OCI-LY7 (cell line): ENCODE data around the gene SEMA3C. TPM values are rescaled to one million over a fixed set of nuclear protein-coding genes. Genes with fewer than 3 reads are reported as not detected.
A peak's percentile ranks its signal among the peaks of the same experiment; 100 is the strongest.

Source experiments
- BruUV-seq: library from RNA; stranded (reverse); fragments of 400-500 nt; replicated peaks from 2 replicates; lab custom pipeline; 2021; lab: Mats Ljungman, UMichigan
- CTCF ChIA-PET: fragments of 300-600 bp; sonication (Branson Sonifier 250); formaldehyde crosslinking; loops from one replicate; lab custom pipeline; 2022; ENCODE audit warnings: antibody characterized with exemption; ENCODE audit not compliant: unreplicated experiment; lab: Charles Lee
- POLR2A ChIA-PET: fragments of 300-600 bp; sonication (Branson Sonifier 250); formaldehyde crosslinking; loops from one replicate; lab custom pipeline; 2022; ENCODE audit warnings: antibody characterized with exemption; lab: Charles Lee
- DNase-seq: peaks from one replicate; pipeline ENCODE4 v3.0.0-alpha.2; 2015; ENCODE audit warnings: low spot score
- H2AFZ ChIP-seq: fragments of 200-600 bp; sonication (generic), shearing (Covaris generic); 2 replicates; pipeline ENCODE4 v1.6.1; 2014; ENCODE audit warnings: mild to moderate bottlenecking, antibody characterized with exemption, low read length, moderate library complexity
- H3K27ac ChIP-seq: fragments of 200-600 bp; sonication (generic); 2 replicates; pipeline ENCODE4 v1.5.1; 2014; ENCODE audit warnings: mixed run types, low read depth, mild to moderate bottlenecking, moderate library complexity, low read length, inconsistent platforms; ENCODE audit not compliant: poor library complexity, severe bottlenecking
- H3K36me3 ChIP-seq: fragments of 200-600 bp; sonication (generic); 2 replicates; pipeline ENCODE4 v1.6.1; 2014; ENCODE audit warnings: mild to moderate bottlenecking, antibody characterized with exemption, low read length, moderate library complexity, mixed read lengths; ENCODE audit not compliant: insufficient read depth
- H3K4me1 ChIP-seq: fragments of 200-600 bp; sonication (generic); 2 replicates; pipeline ENCODE4 v1.5.1; 2014; ENCODE audit warnings: mild to moderate bottlenecking, low read length; ENCODE audit not compliant: insufficient read depth, poor library complexity, severe bottlenecking
- H3K4me2 ChIP-seq: fragments of 200-600 bp; sonication (generic); 2 replicates; pipeline ENCODE4 v1.6.1; 2014; ENCODE audit warnings: mild to moderate bottlenecking, low read length
- H3K4me3 ChIP-seq: fragments of 200-600 bp; sonication (generic); 2 replicates; pipeline ENCODE4 v1.5.1; 2014; ENCODE audit warnings: mild to moderate bottlenecking, low read depth, low read length; ENCODE audit not compliant: poor library complexity, severe bottlenecking
- H3K79me2 ChIP-seq: fragments of 200-600 bp; sonication (generic); 2 replicates; pipeline ENCODE4 v1.6.1; 2016; ENCODE audit warnings: low read depth, mild to moderate bottlenecking, low read length, moderate library complexity, mixed read lengths; ENCODE audit not compliant: insufficient read depth
- H3K9me2 ChIP-seq: fragments of 200-600 bp; sonication (generic); 2 replicates; pipeline ENCODE4 v1.6.1; 2016; ENCODE audit warnings: mild to moderate bottlenecking, low read length, mixed read lengths; ENCODE audit not compliant: insufficient read depth
- H3K9me3 ChIP-seq: fragments of 200-600 bp; sonication (generic); 2 replicates; pipeline ENCODE4 v1.6.1; 2014; ENCODE audit warnings: mild to moderate bottlenecking, mixed run types, low read length, mixed read lengths
- H4K20me1 ChIP-seq: fragments of 200-600 bp; sonication (generic); 2 replicates; pipeline ENCODE4 v1.6.1; 2014; ENCODE audit warnings: mild to moderate bottlenecking, antibody characterized with exemption, low read length, moderate library complexity, mixed read lengths; ENCODE audit not compliant: insufficient read depth
- EZH2phosphoT487 ChIP-seq: fragments of 200-600 bp; sonication (generic); IDR thresholded peaks from 2 replicates; pipeline ENCODE4 v1.6.1; 2018; ENCODE audit warnings: low read depth, borderline replicate concordance, mild to moderate bottlenecking, mixed run types, antibody characterized with exemption, low read length, moderate library complexity, mixed read lengths
- intact Hi-C: fragments of 100-400 bp; cut with micrococcal nuclease; formaldehyde crosslinking; loops from one replicate; pipeline ENCODE4 v1.10.0; 2022; ENCODE audit not compliant: unreplicated experiment
- total RNA-seq, 2 experiments: library from RNA; depleted of rRNA in 1 of 2; stranded (reverse); fragments of >200 nt in 1 of 2; shearing (Covaris generic) in 1 of 2; gene quantifications; 2 replicates each; pipeline ENCODE4 v1.2.3, GENCODE V29; 2014 to 2022
- TF ChIP-seq, protein P1 (sequence below): fragments of 200-600 bp; sonication (generic); conservative IDR thresholded peaks from 2 replicates; pipeline ENCODE4 v1.5.1; 2014; ENCODE audit warnings: mild to moderate bottlenecking, antibody characterized with exemption, low read length, moderate library complexity, mixed read lengths

Gene SEMA3C
- total RNA-seq, 2 experiments from 2014 or later, result not detected

DNA sequence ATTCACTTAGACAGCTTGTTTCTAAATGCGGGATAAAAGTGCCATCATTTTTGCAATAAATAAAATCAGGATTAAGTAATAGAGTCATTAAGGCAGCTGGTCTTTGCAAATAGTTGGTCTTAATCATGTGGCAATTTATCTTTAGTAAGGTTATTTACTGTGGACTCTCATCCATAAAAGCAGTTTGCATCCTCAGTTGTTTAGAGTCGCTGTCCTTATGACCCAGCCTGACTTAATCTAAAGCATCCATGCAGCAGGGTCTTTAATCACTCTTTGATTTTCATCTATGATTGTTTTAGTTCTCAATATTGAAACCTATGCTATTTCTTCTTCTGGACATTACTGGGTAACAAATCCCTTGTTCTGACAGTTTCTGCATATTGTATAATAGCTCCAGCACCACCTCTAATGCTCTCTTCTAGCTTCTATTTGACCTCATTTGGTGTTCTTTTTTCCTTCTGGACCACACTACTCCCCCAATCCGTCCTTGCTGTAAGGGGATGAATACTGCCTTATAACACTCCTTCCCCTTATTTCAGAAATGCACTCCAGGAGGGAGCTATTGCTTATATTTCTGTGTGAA is 185.4 kb downstream of the SEMA3C start:
- no peaks in the 10 kb centered on the region for H3K4me1 ChIP-seq
- CTCF ChIA-PET, result no interaction called here
- TF ChIP-seq, protein P1, sequence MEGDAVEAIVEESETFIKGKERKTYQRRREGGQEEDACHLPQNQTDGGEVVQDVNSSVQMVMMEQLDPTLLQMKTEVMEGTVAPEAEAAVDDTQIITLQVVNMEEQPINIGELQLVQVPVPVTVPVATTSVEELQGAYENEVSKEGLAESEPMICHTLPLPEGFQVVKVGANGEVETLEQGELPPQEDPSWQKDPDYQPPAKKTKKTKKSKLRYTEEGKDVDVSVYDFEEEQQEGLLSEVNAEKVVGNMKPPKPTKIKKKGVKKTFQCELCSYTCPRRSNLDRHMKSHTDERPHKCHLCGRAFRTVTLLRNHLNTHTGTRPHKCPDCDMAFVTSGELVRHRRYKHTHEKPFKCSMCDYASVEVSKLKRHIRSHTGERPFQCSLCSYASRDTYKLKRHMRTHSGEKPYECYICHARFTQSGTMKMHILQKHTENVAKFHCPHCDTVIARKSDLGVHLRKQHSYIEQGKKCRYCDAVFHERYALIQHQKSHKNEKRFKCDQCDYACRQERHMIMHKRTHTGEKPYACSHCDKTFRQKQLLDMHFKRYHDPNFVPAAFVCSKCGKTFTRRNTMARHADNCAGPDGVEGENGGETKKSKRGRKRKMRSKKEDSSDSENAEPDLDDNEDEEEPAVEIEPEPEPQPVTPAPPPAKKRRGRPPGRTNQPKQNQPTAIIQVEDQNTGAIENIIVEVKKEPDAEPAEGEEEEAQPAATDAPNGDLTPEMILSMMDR, result no peak
- no peak for TF ChIP-seq EZH2phosphoT487
- H3K27ac ChIP-seq, result no peak overlapping the region
- no peaks in the 10 kb centered on the region for H3K79me2 ChIP-seq
- no peaks in the 10 kb centered on the region for H4K20me1 ChIP-seq
- no peaks in the 10 kb centered on the region for H3K9me2 ChIP-seq
- H3K4me2 ChIP-seq, result no peak overlapping the region
- POLR2A ChIA-PET, result no interaction called here
- no peaks in the 10 kb centered on the region for H3K36me3 ChIP-seq
- intact Hi-C loops, result no loop called here
- no peak for DNase-seq
- no peak overlapping the region for H2AFZ ChIP-seq
- H3K9me3 ChIP-seq, result no peaks in the 10 kb centered on the region
- no peak overlapping the region for H3K4me3 ChIP-seq
- BruUV-seq, result no TSS peak

DNA sequence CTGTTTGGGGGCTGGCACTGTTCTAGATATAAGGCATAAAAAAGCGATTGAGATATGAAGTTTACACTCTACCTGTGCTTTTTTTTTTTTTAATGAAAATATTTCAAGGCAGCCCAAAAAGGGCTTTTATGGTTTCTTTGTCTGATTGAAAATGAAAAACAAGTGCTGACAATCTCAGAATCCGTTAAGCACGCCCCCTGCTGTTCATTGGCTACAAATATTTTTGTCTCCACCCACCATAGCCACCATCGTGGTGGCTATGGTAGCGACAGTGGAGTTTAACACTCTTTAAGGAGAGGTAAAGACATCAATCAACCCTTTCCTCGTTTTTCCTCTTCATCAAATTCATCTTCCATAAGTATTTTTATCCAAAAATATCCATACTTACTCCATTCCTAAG is 186.2 kb downstream of the SEMA3C start:
- TF ChIP-seq, protein P1, result peak; percentile 70; the same call in 1 of the 2 replicates
- no peak for TF ChIP-seq EZH2phosphoT487
- no peaks in the 10 kb centered on the region for H3K79me2 ChIP-seq
- H3K27ac ChIP-seq, result no peak overlapping the region
- H3K36me3 ChIP-seq, result no peaks in the 10 kb centered on the region
- H4K20me1 ChIP-seq, result no peaks in the 10 kb centered on the region
- no peaks in the 10 kb centered on the region for H3K4me1 ChIP-seq
- no peak overlapping the region for H3K4me3 ChIP-seq
- intact Hi-C loops, result no loop called here
- BruUV-seq, result no TSS peak
- H3K9me2 ChIP-seq, result no peaks in the 10 kb centered on the region
- POLR2A ChIA-PET, result interaction anchor here (0.6 kb wide), 2 partner anchors 18 to 701 kb away, joined by 3 to 4 read pairs; no protein-coding TSS in a partner anchor
- no peak overlapping the region for H2AFZ ChIP-seq
- H3K9me3 ChIP-seq, result no peaks in the 10 kb centered on the region
- no peak overlapping the region for H3K4me2 ChIP-seq
- CTCF ChIA-PET, result no interaction called here
- peak; percentile 10 for DNase-seq

DNA sequence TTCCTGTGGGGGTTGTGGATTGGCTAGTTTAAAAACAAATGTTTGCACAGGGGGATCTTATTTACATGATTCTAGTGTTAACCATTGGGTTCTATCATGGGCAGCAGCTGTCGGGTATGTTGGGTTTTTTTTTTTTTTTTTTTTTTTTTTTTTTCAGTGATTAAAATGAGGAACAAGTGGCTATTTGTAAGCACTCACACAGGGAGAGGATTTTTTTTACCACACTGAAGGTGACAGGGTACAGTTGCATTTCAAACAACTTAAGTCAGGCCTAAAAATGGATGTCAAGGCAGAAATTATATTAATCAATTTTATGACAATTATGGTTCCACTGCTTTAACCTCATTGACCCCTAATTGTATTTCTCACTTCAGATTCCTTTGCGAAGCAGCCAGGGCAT is 187.6 kb downstream of the SEMA3C start:
- DNase-seq, result no peak
- H3K27ac ChIP-seq, result no peak overlapping the region
- H3K9me2 ChIP-seq, result no peaks in the 10 kb centered on the region
- no peak overlapping the region for H3K4me3 ChIP-seq
- H2AFZ ChIP-seq, result no peak overlapping the region
- no peaks in the 10 kb centered on the region for H4K20me1 ChIP-seq
- TF ChIP-seq, protein P1, result no peak
- no peak for TF ChIP-seq EZH2phosphoT487
- no peak overlapping the region for H3K4me2 ChIP-seq
- POLR2A ChIA-PET, result no interaction called here
- BruUV-seq, result no TSS peak
- H3K9me3 ChIP-seq, result no peaks in the 10 kb centered on the region
- intact Hi-C loops, result no loop called here
- no peaks in the 10 kb centered on the region for H3K4me1 ChIP-seq
- no peaks in the 10 kb centered on the region for H3K79me2 ChIP-seq
- H3K36me3 ChIP-seq, result no peaks in the 10 kb centered on the region
- CTCF ChIA-PET, result no interaction called here
